HEK293T (cell line): ENCODE results near the gene GRM5.

Experiments used
- HDGF ChIP-seq: fragments of 450-650 bp; IDR thresholded peaks from 2 replicates; pipeline ENCODE4 v1.6.1; 2017; ENCODE audit warnings: antibody characterized with exemption, borderline replicate concordance
- SP1 ChIP-seq: fragments of 450-650 bp; IDR thresholded peaks from 2 replicates; pipeline ENCODE4 v1.6.1; 2017

DNA sequence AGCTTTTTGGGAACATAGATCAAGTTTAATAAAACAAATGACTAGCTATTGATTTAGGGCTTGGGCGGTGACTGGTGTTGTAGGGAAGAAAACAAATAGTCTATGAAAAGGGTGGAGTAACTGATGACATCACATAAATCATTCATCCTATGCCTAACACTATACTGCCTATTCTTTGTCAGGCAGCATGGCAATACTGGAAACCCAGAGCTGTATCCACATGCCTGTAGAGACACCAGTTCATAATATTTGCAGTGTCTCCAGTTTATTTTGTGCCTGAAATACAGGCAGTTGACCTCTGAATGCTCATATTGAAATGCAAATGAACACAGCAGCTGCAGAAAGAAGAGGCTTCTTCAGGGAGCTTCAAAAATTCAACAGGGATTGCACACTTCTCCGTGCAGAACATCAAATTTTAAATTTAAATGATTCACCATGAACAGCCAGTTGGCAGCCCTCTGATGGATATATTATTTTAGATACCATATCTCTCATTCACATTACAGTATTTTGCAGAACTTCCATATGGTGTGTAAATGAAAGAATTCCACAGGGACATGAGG lies 445.1 kb downstream of the GRM5 start:
- TF ChIP-seq HDGF = no peak
- TF ChIP-seq SP1 = no peak
